OCI-LY7 (cell line): ENCODE data around the gene AHNAK2. TPM values are rescaled to one million over a fixed set of nuclear protein-coding genes. Genes with fewer than 3 reads are reported as not detected.

ENCODE experiments used
- BruUV-seq: library from RNA; stranded (reverse); fragments of 400-500 nt; replicated peaks from 2 replicates; lab custom pipeline; 2021; lab: Mats Ljungman, UMichigan
- CTCF ChIA-PET: fragments of 300-600 bp; sonication (Branson Sonifier 250); formaldehyde crosslinking; loops from one replicate; lab custom pipeline; 2022; ENCODE audit warnings: antibody characterized with exemption; ENCODE audit not compliant: unreplicated experiment; lab: Charles Lee
- POLR2A ChIA-PET: fragments of 300-600 bp; sonication (Branson Sonifier 250); formaldehyde crosslinking; loops from one replicate; lab custom pipeline; 2022; ENCODE audit warnings: antibody characterized with exemption; lab: Charles Lee
- DNase-seq: peaks from one replicate; pipeline ENCODE4 v3.0.0-alpha.2; 2015; ENCODE audit warnings: low spot score
- H2AFZ ChIP-seq: fragments of 200-600 bp; sonication (generic), shearing (Covaris generic); 2 replicates; pipeline ENCODE4 v1.6.1; 2014; ENCODE audit warnings: mild to moderate bottlenecking, antibody characterized with exemption, low read length, moderate library complexity
- H3K27ac ChIP-seq: fragments of 200-600 bp; sonication (generic); 2 replicates; pipeline ENCODE4 v1.5.1; 2014; ENCODE audit warnings: mixed run types, low read depth, mild to moderate bottlenecking, moderate library complexity, low read length, inconsistent platforms; ENCODE audit not compliant: poor library complexity, severe bottlenecking
- H3K36me3 ChIP-seq: fragments of 200-600 bp; sonication (generic); 2 replicates; pipeline ENCODE4 v1.6.1; 2014; ENCODE audit warnings: mild to moderate bottlenecking, antibody characterized with exemption, low read length, moderate library complexity, mixed read lengths; ENCODE audit not compliant: insufficient read depth
- H3K4me1 ChIP-seq: fragments of 200-600 bp; sonication (generic); 2 replicates; pipeline ENCODE4 v1.5.1; 2014; ENCODE audit warnings: mild to moderate bottlenecking, low read length; ENCODE audit not compliant: insufficient read depth, poor library complexity, severe bottlenecking
- H3K4me2 ChIP-seq: fragments of 200-600 bp; sonication (generic); 2 replicates; pipeline ENCODE4 v1.6.1; 2014; ENCODE audit warnings: mild to moderate bottlenecking, low read length
- H3K4me3 ChIP-seq: fragments of 200-600 bp; sonication (generic); 2 replicates; pipeline ENCODE4 v1.5.1; 2014; ENCODE audit warnings: mild to moderate bottlenecking, low read depth, low read length; ENCODE audit not compliant: poor library complexity, severe bottlenecking
- H3K79me2 ChIP-seq: fragments of 200-600 bp; sonication (generic); 2 replicates; pipeline ENCODE4 v1.6.1; 2016; ENCODE audit warnings: low read depth, mild to moderate bottlenecking, low read length, moderate library complexity, mixed read lengths; ENCODE audit not compliant: insufficient read depth
- H3K9me2 ChIP-seq: fragments of 200-600 bp; sonication (generic); 2 replicates; pipeline ENCODE4 v1.6.1; 2016; ENCODE audit warnings: mild to moderate bottlenecking, low read length, mixed read lengths; ENCODE audit not compliant: insufficient read depth
- H3K9me3 ChIP-seq: fragments of 200-600 bp; sonication (generic); 2 replicates; pipeline ENCODE4 v1.6.1; 2014; ENCODE audit warnings: mild to moderate bottlenecking, mixed run types, low read length, mixed read lengths
- H4K20me1 ChIP-seq: fragments of 200-600 bp; sonication (generic); 2 replicates; pipeline ENCODE4 v1.6.1; 2014; ENCODE audit warnings: mild to moderate bottlenecking, antibody characterized with exemption, low read length, moderate library complexity, mixed read lengths; ENCODE audit not compliant: insufficient read depth
- CTCF ChIP-seq: fragments of 200-600 bp; sonication (generic); conservative IDR thresholded peaks from 2 replicates; pipeline ENCODE4 v1.5.1; 2014; ENCODE audit warnings: mild to moderate bottlenecking, antibody characterized with exemption, low read length, moderate library complexity, mixed read lengths
- EZH2phosphoT487 ChIP-seq: fragments of 200-600 bp; sonication (generic); IDR thresholded peaks from 2 replicates; pipeline ENCODE4 v1.6.1; 2018; ENCODE audit warnings: low read depth, borderline replicate concordance, mild to moderate bottlenecking, mixed run types, antibody characterized with exemption, low read length, moderate library complexity, mixed read lengths
- intact Hi-C: fragments of 100-400 bp; cut with micrococcal nuclease; formaldehyde crosslinking; loops from one replicate; pipeline ENCODE4 v1.10.0; 2022; ENCODE audit not compliant: unreplicated experiment
- total RNA-seq, 2 experiments: library from RNA; depleted of rRNA in 1 of 2; stranded (reverse); fragments of >200 nt in 1 of 2; shearing (Covaris generic) in 1 of 2; gene quantifications; 2 replicates each; pipeline ENCODE4 v1.2.3, GENCODE V29; 2014 to 2022

Gene AHNAK2
- total RNA-seq, 2 experiments from 2014 or later, result 0.61 TPM; not detected in 1

GRCh38 chr14:104991896-104992230 lies 13.7 kb upstream of the AHNAK2 start:
- Histone ChIP-seq H3K4me2 (no peak overlapping the region), H3K27ac (no peak overlapping the region), H3K36me3 (no peaks in the 10 kb centered on the region), H2AFZ (no peak overlapping the region), H3K4me3 (no peak overlapping the region), H3K9me2 (no peaks in the 10 kb centered on the region), H4K20me1 (no peaks in the 10 kb centered on the region; the same call in 1 of the 2 replicates), H3K79me2 (no peaks in the 10 kb centered on the region), H3K4me1 (peaks cover 4% of the 10 kb centered on the region), H3K9me3 (no peaks in the 10 kb centered on the region)
- ChIA-PET CTCF (no interaction called here), POLR2A (no interaction called here)
- TF ChIP-seq CTCF (no peak), EZH2phosphoT487 (no peak)
- no TSS peak for BruUV-seq
- intact Hi-C loops, result no loop called here
- DNase-seq, result no peak

GRCh38 chr14:104989951-104990303 lies 11.8 kb upstream of the AHNAK2 start:
- Histone ChIP-seq H3K9me3 (no peaks in the 10 kb centered on the region), H4K20me1 (no peaks in the 10 kb centered on the region), H3K36me3 (no peaks in the 10 kb centered on the region), H3K27ac (no peak overlapping the region), H2AFZ (no peak overlapping the region), H3K9me2 (no peaks in the 10 kb centered on the region), H3K79me2 (no peaks in the 10 kb centered on the region), H3K4me1 (peaks cover 7% of the 10 kb centered on the region), H3K4me3 (no peak overlapping the region), H3K4me2 (no peak overlapping the region)
- intact Hi-C loops, result no loop called here
- no peak for TF ChIP-seq EZH2phosphoT487
- no peak for TF ChIP-seq CTCF
- no TSS peak for BruUV-seq
- CTCF ChIA-PET, result no interaction called here
- no peak for DNase-seq
- POLR2A ChIA-PET, result no interaction called here

GRCh38 chr14:104989236-104989950 lies 11.2 kb upstream of the AHNAK2 start:
- Histone ChIP-seq H3K4me1 (peaks cover 7% of the 10 kb centered on the region), H2AFZ (no peak overlapping the region), H3K27ac (no peak overlapping the region), H3K36me3 (no peaks in the 10 kb centered on the region), H4K20me1 (no peaks in the 10 kb centered on the region), H3K9me3 (no peaks in the 10 kb centered on the region), H3K79me2 (no peaks in the 10 kb centered on the region), H3K9me2 (no peaks in the 10 kb centered on the region), H3K4me2 (no peak overlapping the region), H3K4me3 (no peak overlapping the region)
- no TSS peak for BruUV-seq
- no peak for DNase-seq
- TF ChIP-seq CTCF (no peak), EZH2phosphoT487 (no peak)
- ChIA-PET CTCF (no interaction called here), POLR2A (no interaction called here)
- intact Hi-C loops, result no loop called here
